NCI-H2081 (cell line): ENCODE measurements around the gene CAD.

Experiments
- DNase-seq, 2 experiments: peaks; one replicate each; lab custom pipeline; 2025; lab: John Stamatoyannopoulos, UW

Gene CAD

DNA sequence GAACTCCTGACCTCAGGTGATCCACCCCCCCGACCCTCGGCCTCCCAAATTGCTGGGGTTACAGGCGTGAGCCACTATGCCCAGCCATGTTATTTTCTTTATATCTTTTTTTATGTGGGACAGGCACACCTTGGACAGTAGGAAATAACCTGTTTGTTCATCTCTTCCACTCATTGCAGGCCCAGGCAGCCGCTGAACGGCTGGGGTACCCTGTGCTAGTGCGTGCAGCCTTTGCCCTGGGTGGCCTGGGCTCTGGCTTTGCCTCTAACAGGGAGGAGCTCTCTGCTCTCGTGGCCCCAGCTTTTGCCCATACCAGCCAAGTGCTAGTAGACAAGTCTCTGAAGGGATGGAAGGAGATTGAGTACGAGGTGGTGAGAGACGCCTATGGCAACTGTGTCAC, 8.4 kb downstream of the CAD start:
- no peak for DNase-seq

DNA sequence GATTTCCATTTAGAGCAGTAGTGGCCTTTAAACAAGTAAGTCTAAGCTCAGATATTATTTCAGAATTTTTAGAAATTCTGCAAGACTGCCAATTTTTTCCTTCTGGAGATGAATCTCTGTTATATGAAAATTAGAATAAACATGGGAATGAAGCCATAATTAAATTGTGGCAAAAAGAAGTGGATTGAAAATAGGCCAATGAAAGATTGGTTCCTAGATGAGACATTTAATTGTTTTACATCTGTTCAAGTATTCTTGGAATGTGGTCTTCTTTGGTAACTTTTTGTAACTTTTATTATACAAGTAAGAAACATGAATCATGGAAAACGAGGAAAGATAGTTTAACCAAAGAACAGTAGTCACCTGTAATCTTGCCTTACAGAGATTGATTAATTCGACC, 10.3 kb downstream of the CAD start:
- DNase-seq = no peak

DNA sequence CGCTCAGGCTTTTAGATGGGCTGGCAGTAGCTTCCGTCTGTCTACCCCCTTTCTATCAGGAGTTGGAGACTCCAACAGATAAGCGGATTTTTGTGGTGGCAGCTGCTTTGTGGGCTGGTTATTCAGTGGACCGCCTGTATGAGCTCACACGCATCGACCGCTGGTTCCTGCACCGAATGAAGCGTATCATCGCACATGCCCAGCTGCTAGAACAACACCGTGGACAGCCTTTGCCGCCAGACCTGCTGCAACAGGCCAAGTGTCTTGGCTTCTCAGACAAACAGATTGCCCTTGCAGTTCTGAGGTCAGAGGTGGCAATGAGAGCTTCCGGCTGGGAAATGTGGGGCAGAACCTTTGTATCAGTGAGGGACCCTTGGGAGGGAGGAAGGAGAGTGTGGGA, 14.8 kb downstream of the CAD start:
- DNase-seq = no peak

DNA sequence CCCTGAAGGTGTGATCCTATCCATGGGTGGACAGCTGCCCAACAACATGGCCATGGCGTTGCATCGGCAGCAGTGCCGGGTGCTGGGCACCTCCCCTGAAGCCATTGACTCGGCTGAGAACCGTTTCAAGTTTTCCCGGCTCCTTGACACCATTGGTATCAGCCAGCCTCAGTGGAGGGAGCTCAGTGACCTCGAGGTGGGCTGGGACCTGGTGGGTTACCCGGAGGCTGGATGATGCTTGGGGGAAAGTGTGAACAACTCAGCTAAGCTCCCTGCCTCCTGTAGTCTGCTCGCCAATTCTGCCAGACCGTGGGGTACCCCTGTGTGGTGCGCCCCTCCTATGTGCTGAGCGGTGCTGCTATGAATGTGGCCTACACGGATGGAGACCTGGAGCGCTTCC, 16.2 kb downstream of the CAD start:
- DNase-seq = no peak

DNA sequence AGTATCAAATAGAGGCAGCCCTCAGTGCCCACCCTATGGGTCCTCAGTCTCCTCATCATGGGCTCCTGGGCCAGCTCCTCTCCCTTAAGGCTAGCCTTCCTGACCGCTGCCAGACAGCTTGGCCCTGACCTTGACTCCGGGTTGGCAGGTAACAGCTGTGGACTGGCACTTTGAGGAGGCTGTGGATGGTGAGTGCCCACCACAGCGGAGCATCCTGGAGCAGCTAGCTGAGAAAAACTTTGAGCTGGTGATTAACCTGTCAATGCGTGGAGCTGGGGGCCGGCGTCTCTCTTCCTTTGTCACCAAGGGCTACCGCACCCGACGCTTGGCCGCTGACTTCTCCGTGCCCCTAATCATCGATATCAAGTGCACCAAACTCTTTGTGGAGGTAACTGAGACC, 19.0 kb downstream of the CAD start:
- DNase-seq = no peak

DNA sequence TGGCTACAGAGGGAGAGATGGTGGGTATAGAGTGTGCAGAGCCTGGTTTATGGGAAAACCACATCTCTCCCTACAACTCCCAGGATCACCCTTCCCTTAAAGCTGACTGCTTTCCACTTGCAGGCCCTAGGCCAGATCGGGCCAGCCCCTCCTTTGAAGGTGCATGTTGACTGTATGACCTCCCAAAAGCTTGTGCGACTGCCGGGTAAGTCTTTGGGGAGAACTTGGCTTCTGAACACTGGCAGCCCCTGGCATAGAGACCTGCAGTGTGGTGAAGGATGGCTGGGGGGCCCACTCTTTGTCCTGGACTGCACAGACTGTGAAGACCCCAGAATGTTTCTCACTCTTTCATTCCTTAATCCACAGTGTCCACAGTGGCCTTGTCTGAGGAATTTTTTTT, 19.5 kb downstream of the CAD start:
- no peak for DNase-seq

DNA sequence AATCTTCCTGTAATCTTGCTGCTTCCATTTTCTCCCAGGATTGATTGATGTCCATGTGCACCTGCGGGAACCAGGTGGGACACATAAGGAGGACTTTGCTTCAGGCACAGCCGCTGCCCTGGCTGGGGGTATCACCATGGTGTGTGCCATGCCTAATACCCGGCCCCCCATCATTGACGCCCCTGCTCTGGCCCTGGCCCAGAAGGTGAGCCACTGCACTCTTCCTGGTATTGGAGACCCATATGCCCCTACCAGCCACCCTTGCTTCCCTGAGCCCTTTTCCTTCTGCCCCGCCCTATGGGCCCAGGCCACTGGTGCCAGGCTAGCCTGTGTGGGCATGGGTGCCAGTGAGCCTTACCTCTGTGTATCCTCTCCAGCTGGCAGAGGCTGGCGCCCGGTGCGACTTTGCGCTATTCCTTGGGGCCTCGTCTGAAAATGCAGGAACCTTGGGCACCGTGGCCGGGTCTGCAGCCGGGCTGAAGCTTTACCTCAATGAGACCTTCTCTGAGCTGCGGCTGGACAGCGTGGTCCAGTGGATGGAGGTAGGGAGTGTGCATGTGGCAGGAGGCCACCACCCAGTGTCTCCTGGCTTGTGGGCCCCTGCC, 20.3 kb downstream of the CAD start:
- no peak for DNase-seq

DNA sequence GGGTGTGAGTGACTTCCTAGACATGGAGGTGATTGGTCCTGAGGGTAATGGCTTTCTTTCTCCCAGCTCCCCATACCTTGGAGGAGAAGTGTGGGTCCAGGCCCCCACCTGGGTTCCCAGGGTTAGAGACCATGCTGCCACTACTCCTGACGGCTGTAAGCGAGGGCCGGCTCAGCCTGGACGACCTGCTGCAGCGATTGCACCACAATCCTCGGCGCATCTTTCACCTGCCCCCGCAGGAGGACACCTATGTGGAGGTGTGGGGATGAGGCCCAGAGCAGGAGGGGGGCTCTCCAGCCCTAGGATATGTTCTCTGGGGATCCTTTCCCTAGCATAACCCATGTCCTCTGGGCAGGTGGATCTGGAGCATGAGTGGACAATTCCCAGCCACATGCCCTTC, 21.8 kb downstream of the CAD start:
- DNase-seq = no peak

DNA sequence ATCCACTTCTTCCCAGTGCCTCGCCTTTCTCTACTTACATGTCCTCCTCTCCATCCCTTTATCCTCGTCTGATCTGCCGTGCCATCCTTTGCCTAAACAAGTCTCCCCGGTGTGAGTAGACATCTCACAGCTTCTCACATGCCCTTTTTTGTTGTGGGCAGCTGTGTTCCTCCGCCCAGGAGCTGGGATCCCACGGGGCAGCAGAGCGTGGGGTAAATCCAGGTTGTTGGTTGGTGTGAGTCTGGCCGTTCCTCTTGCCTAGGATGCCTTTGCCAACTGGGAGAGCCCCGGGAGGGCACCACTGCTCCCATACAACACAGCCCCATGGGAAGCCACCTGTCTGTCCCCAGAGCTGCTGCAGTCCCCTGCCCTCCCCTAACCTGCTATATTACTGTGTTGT, 23.2 kb downstream of the CAD start:
- no peak for DNase-seq

DNA sequence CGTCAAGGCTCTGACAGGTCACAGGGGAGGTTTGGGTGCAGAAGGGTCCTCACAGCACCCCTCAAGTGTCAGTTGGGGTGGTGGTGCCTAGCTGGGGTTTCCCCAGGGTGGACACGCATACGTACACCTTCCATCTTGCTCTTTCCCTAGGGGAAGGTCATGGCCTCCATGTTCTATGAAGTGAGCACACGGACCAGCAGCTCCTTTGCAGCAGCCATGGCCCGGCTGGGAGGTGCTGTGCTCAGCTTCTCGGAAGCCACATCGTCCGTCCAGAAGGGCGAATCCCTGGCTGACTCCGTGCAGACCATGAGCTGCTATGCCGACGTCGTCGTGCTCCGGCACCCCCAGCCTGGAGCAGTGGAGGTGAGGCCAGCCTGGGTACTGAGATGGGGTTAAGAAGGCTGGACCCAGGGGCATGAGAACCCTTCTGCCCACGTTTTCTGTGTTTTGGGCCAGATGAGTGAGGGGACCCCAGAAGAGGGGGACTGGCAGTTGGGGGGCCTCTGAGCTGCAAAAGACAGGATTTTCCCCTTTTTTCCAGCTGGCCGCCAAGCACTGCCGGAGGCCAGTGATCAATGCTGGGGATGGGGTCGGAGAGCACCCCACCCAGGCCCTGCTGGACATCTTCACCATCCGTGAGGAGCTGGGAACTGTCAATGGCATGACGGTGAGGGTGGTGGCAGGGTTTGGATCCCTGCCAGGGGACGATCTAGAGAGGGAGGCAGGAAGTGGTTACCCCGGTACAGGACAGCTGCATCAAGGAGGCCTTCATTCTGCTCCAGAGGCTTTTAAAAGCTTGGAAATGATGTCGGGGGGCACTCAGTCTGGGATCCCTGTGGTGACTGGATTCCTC, 24.8 kb downstream of the CAD start:
- no peak for DNase-seq

DNA sequence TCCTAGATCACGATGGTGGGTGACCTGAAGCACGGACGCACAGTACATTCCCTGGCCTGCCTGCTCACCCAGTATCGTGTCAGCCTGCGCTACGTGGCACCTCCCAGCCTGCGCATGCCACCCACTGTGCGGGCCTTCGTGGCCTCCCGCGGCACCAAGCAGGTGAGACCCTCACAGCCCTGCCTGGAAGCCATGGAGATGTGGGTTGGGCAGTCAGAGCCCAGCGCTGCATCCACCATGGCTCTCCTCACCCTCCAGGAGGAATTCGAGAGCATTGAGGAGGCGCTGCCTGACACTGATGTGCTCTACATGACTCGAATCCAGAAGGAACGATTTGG, 25.4 kb downstream of the CAD start:
- DNase-seq = no peak

DNA sequence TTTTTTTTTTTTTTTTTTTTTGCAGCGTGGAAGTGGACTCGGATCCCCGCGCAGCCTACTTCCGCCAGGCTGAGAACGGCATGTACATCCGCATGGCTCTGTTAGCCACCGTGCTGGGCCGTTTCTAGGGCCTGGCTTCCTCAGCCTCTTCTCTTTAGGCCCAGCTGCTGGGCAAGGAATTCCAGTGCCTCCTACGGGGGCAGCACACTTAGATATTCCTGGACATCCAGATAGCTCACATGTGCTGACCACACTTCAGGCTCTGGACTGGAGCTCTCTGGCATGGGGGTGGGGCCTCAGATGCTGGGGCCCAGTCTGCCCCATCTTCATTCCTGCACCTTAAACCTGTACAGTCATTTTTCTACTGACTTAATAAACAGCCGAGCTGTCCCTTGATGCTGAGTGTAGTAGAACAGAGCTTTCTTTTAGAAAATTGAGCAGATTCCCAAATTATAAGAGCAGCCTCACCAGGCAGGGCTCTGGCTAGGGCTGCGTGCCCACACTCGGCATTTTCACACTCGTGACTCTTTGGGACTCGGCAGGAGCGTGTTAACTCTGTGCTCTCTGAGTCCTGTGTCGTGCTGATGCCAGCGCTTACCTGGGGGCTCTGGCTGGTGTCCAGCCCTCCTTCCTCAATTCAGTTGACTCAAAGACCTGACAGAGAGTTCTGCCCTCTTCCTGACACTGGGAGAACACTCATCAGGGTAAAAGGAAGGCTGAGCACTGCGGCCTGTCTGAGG, 26.4 kb downstream of the CAD start:
- no peak for DNase-seq

DNA sequence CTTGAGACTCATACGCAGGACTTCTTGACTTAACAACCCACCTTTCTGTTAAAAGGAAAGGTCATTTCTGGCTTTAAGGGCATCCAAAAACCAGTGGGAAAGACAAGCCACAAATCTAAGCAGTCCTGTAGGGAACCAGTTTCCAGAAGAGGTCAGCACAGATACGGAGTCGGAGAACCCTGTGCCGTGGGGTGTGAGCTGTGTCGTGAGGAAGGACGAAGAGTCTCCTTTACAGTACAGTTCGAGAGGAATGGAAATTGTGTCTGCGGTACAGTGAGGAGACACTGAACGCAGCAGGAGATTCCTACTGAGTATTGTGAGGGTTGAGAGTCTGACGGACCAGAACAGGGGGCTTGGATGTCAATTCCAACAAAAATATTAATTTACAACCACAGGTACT, 27.9 kb downstream of the CAD start:
- no peak for DNase-seq

DNA sequence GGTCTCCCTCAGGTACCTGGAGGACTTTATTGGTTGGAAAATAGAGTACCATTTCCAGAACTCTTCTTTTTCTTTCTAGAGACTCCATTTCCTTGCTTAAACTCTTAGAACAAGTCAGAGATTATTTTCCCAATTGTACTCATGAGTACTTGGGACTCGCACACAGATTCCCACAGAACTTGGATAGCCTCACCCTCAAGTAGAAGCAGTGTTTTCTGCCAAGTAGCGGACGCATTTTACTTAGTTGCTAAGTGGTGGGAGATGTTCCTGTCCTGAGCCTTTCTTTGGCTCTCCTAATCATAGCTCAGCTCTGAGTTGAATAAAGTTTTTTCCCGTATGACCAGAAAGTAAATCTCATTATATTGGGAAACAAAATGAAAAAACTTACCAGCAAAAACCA, 28.5 kb downstream of the CAD start:
- DNase-seq = no peak

DNA sequence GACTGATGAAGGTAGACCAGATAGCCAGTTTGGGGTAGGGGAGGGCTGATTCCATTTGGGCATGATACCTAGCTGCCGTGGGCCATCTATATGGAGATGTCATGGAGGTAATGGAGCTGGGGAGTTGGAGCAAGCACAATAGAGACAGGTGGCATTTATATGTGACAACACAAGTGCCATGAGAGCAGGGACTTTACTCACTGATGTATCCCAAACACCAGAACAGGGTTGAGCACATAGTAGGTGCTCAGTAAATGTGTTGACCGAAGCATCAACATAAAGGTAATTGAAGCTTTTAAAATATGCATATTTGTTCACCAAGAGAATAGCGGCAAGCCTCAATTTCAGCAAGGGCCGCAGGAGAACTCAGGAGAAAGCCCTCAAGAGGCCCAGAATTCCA, 30.7 kb downstream of the CAD start:
- no peak for DNase-seq

DNA sequence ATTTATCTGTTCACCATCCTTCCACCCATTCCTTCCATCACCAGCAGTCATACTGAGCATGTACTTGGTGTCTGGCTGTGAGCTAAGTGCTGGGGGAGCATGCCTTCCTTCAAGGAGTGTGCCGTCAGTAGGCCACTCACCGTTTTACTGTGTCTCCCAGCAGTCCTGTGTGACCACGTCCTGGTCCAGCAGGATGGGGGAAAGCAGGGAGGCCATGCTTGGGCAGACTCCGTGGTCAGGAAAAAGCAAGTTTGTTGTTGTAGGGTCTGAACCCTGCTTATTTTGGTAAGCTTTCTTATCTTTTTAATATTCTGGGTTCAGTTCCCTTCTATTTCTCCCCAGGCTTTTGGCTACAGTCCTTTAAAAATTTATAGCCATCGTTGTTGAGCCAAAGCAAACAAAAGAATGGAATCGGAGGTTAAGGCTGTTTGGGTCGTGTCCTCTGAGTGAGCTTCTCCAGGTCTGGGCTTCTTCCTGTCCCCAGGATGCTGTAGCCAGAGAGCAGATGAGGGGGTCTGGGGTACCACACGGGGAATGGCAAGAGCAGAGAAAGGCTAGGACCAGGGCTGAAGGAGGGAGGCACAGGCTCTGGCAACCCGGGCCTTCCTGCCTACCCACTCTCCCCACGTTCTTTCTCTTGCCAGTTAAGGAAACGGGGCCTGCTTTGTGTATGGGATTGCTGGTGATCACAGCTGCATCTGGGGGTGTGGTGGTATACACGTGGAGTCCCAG, 32.2 kb downstream of the CAD start:
- no peak for DNase-seq

DNA sequence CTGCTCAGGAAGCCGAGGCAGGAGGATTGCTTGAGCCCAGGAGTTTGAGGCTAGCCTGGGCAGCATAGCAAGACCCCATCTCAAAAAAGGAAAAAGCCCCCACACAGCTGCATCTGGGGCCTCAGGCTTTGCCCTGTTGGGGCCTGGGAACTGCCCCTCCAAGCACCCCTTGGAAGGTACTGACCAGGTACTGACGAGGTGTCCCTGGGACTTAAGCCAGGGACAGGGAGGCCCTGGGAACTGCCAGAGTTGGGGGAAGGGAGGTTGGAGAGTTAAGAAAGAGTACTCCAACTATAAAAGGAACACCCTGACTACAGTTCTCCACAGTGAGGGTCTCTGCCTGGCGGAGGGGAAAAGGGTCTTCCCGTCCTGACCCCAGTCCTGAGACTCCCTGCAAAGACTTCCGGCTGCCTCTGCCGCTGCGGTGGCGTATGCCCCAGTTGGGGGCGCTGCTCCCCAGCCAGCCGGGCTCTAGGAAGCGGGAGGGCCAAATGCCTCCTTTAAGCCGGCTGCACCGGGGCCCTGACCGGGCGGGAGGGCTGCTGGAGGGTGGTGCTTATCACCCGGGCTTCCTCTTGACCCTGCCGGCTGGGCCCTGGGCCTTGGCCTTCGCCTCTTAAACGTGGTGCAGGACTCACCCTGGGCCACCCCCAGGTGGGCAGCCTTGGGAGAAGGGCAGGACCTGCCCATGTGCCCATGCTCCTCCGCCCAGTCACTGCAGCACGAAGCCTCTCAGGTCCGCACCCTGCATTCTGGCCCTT, 32.9 kb downstream of the CAD start:
- DNase-seq = no peak

DNA sequence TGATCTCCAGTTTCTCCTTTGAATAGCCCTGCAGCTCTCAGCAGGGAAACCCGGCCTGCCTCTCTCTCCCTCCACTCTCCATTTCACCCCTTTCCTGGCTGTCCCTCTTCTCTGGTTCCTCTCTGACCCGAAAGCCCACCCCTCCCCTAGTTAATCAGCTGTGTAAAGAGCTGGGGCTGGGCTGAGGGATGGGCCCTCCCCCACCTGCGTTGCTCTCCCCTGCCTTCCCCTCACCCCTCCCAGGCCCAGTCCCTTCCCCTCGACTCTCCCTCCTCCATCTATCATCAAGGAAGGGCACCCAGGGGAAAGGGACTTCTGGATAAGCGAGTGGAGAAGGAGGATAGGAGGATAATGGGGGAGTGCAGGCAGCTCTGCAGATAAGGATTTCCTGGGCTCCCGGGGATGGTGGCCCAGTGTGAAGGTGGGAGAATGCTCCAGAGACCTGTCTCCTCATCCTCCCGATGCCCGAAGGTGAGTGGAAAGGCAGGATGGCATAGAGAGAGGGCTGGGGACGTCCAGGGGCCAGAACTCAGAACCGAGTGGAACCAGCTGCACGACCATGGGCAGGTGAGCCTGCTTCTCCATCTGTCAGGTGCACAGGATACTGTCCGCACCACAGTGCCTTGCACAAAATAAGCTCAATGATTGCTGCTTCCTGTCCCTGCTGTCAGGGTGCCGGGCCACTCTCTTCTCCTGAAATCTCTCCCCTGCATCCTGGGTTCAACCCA, 33.6 kb downstream of the CAD start:
- DNase-seq = no peak

DNA sequence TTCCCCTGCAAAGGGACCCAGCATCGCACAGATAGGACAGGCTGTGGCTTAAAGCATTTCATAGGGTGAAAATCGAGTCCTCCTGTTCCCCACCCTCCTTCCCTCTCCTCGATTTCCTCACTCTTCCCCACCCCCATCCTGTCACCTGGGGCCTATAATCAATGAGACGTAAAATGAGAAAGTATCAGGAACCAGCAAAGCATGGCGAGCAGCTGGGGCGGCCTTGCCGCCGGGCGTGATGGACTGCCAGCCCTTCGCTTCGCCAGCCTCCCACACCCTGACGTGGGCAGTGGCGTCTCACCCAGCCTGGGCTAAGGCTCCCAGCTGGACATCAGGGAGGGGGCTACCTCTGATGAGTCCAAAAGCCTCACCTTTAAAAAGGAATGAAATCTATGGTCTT, 34.6 kb downstream of the CAD start:
- no peak for DNase-seq

DNA sequence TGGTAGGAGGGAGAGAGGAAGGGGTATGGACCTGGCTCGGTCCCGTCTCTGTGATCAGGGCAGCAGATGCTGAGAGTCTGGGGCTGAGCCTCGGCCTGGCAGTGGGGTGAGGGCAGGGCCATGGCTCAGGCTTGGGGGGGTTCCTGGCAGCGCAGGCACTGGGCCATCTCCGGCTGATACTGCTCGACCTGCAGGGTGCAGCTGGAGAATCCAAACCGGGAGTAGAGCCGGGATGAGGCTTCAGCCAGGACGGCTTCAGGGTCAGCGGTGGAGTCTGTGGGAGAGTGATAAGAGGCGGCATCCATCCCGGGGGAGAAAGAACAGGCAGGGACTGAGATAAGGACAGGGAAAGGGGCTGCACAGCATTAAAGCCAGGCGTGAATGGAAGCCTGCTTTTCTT, 38.0 kb downstream of the CAD start:
- DNase-seq = no peak

DNA sequence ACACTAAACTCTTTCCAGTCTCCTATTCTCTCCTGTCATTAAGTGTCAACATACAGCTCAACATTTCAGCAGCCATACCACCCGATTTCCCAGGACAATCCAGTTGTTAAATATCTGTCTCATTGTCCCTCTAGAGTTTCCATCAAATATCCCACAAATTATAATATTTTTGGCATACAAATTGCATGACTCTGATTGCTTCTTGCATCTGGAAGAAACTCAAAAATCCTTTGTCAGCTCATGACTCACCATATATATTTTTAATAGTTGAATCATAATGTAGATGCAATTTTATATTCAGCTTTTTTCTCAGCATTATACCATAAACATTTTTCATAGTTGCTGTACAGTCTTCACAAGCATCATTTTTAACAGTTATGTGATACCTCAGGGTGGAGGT, 38.5 kb downstream of the CAD start:
- DNase-seq = no peak
